ENCODE data around the gene KCNIP3. TPM values are rescaled to one million over a fixed set of nuclear protein-coding genes. Genes with fewer than 3 reads are reported as not detected.

Gene KCNIP3
- total RNA-seq, 2 donors from 2014 or later, result 1.5 to 2.3 TPM

- H3K4me3 ChIP-seq, result no peak overlapping the region
- H3K9me3 ChIP-seq, result no peaks in the 10 kb centered on the region
- no peaks in the 10 kb centered on the region for H3K36me3 ChIP-seq
- H3K4me1 ChIP-seq, result no peaks in the 10 kb centered on the region
- H3K27ac ChIP-seq, result no peak overlapping the region
- no peak for DNase-seq
- intact Hi-C loops (cut with DNase I), result no loop called here
- no peak overlapping the region for H3K9ac ChIP-seq (ENCODE audit: low read depth in 2 of 2, low read length in 2 of 2)
- TF ChIP-seq CTCF (IDR thresholded peaks at IDR 0.05), result no peak
- H3K27me3 ChIP-seq, result no peaks in the 10 kb centered on the region
Observed at GRCh38 chr2:95325590-95326432, 28.7 kb downstream of the KCNIP3 start.

GRCh38 chr2:95326433-95327140 lies 29.4 kb downstream of the KCNIP3 start:
- intact Hi-C loops (cut with DNase I), result no loop called here
- Histone ChIP-seq H3K27ac (no peak overlapping the region), H3K9ac (ENCODE audit: low read depth in 2 of 2, low read length in 2 of 2) (no peak overlapping the region), H3K27me3 (no peaks in the 10 kb centered on the region), H3K4me3 (no peak overlapping the region), H3K4me1 (no peaks in the 10 kb centered on the region), H3K9me3 (no peaks in the 10 kb centered on the region), H3K36me3 (no peaks in the 10 kb centered on the region)
- no peak for TF ChIP-seq CTCF (IDR thresholded peaks at IDR 0.05)
- no peak for DNase-seq

GRCh38 chr2:95327861-95328260 lies 30.7 kb downstream of the KCNIP3 start:
- Histone ChIP-seq H3K4me3 (no peak overlapping the region), H3K4me1 (no peaks in the 10 kb centered on the region), H3K27ac (no peak overlapping the region), H3K9ac (ENCODE audit: low read depth in 2 of 2, low read length in 2 of 2) (no peak overlapping the region), H3K9me3 (no peaks in the 10 kb centered on the region), H3K36me3 (no peaks in the 10 kb centered on the region), H3K27me3 (no peaks in the 10 kb centered on the region)
- intact Hi-C loops (cut with DNase I), result no loop called here
- no peak for DNase-seq
- TF ChIP-seq CTCF (IDR thresholded peaks at IDR 0.05), result no peak

- no peaks in the 10 kb centered on the region for H3K9me3 ChIP-seq
- intact Hi-C loops (cut with DNase I), result no loop called here
- no peaks in the 10 kb centered on the region for H3K36me3 ChIP-seq
- TF ChIP-seq CTCF (IDR thresholded peaks at IDR 0.05), result no peak
- no peak overlapping the region for H3K27ac ChIP-seq
- no peak for DNase-seq
- no peak overlapping the region for H3K4me3 ChIP-seq
- H3K9ac ChIP-seq (ENCODE audit: low read depth in 2 of 2, low read length in 2 of 2), result no peak overlapping the region
- no peaks in the 10 kb centered on the region for H3K4me1 ChIP-seq
- H3K27me3 ChIP-seq, result no peaks in the 10 kb centered on the region
Observed at GRCh38 chr2:95328358-95329125, 31.4 kb downstream of the KCNIP3 start.

- TF ChIP-seq CTCF (IDR thresholded peaks at IDR 0.05), result no peak
- Histone ChIP-seq H3K9ac (ENCODE audit: low read depth in 2 of 2, low read length in 2 of 2) (no peak overlapping the region), H3K9me3 (no peaks in the 10 kb centered on the region), H3K36me3 (no peaks in the 10 kb centered on the region), H3K27me3 (no peaks in the 10 kb centered on the region), H3K4me3 (no peak overlapping the region), H3K27ac (no peak overlapping the region), H3K4me1 (no peaks in the 10 kb centered on the region)
- intact Hi-C loops (cut with DNase I), result no loop called here
- no peak for DNase-seq
Observed at GRCh38 chr2:95329401-95329800, 32.3 kb downstream of the KCNIP3 start.
